Spleen (tissue), 11 donors: ENCODE data around the gene PEA15. TPM values are rescaled to one million over a fixed set of nuclear protein-coding genes. Genes with fewer than 3 reads are reported as not detected.

ENCODE experiments used
- DNase-seq: peaks from one replicate; pipeline ENCODE4 v3.0.0-alpha.2; 2020
- H3K27ac ChIP-seq, 8 donors: fragments of 200-600 bp; sonication (generic) in 7 of 8; 1 replicate in 4 of 8; 2 replicates in 4 of 8; pipeline versions ENCODE4 v1.5.0 to v1.8.0; 2016 to 2021; ENCODE audit warnings: inconsistent platforms in 4 of 8, mild to moderate bottlenecking in 4 of 8, moderate library complexity in 1 of 8
- H3K27me3 ChIP-seq, 7 donors: fragments of 200-600 bp; sonication (generic) in 6 of 7; replicated peaks in 1 of 7; 1 replicate in 4 of 7; 2 replicates in 3 of 7; pipeline versions ENCODE4 v1.5.0 to v1.8.0; 2016 to 2021; ENCODE audit warnings: inconsistent platforms in 3 of 7, mild to moderate bottlenecking in 1 of 7
- H3K36me3 ChIP-seq, 6 donors: fragments of 200-600 bp; sonication (generic) in 5 of 6; 1 replicate in 4 of 6; 2 replicates in 2 of 6; pipeline versions ENCODE4 v1.5.0 to v1.8.0; 2016 to 2021; ENCODE audit warnings: inconsistent platforms in 2 of 6
- H3K4me1 ChIP-seq, 6 donors: fragments of 200-600 bp; sonication (generic) in 5 of 6; 1 replicate in 3 of 6; 2 replicates in 3 of 6; pipeline versions ENCODE4 v1.5.0 to v1.8.0; 2016 to 2021; ENCODE audit warnings: inconsistent platforms in 3 of 6
- H3K4me3 ChIP-seq, 8 donors: fragments of 200-600 bp; sonication (generic) in 7 of 8; 1 replicate in 4 of 8; 2 replicates in 4 of 8; pipeline versions ENCODE4 v1.5.0 to v1.8.0; 2016 to 2021; ENCODE audit warnings: inconsistent platforms in 4 of 8, mild to moderate bottlenecking in 4 of 8, moderate library complexity in 2 of 8
- H3K9me3 ChIP-seq, 8 donors: fragments of 200-600 bp; sonication (generic) in 7 of 8; 1 replicate in 4 of 8; 2 replicates in 4 of 8; pipeline versions ENCODE4 v1.5.0 to v1.8.0; 2016 to 2021; ENCODE audit warnings: inconsistent platforms in 4 of 8
- POLR2A ChIP-seq, 3 donors: fragments of 450-650 bp; IDR thresholded peaks; one replicate each; pipeline ENCODE4 v1.5.1; 2017; ENCODE audit warnings: antibody characterized with exemption in 3 of 3, mild to moderate bottlenecking in 1 of 3
- POLR2AphosphoS5 ChIP-seq, 3 donors: sonication (generic); formaldehyde crosslinking; IDR thresholded peaks; one replicate each; pipeline ENCODE4 v1.5.1; 2017; ENCODE audit warnings: antibody characterized with exemption in 3 of 3
- WGBS, 5 donors: extraction: QIAGEN DNeasy Blood & Tissue Kit in 3 of 5; methylation state at CpG; one replicate each; pipeline versions ENCODE4 v1.1.5 to v1.1.7; 2013 to 2018; 5-methylcytosine and 5-hydroxymethylcytosine counted together
- intact Hi-C: fragments of 100-400 bp; cut with DNase I; formaldehyde crosslinking; loops from one replicate; pipeline ENCODE4 v1.15.0; 2023; ENCODE audit warnings: low total_unique reads
- polyA plus RNA-seq, 3 donors: library from polyadenylated mRNA; stranded (reverse); fragments of 200-250 nt; gene quantifications; one replicate each; pipeline ENCODE4 v1.2.1, GENCODE V29; 2013
- total RNA-seq, 7 donors: library from RNA; depleted of rRNA in 3 of 7; stranded (reverse); fragments of >200 nt in 3 of 7; fragmentation: NEBNext Ultra II Directional in 4 of 7; extraction: Animal tissue kit (Norgen Biotek cat#: 25700) in 4 of 7; gene quantifications; one replicate each; pipeline versions ENCODE4 v1.1.0 to v1.2.1, GENCODE V29; 2016 to 2021
- TF ChIP-seq, protein P1 (sequence below), 11 experiments: fragments of 200-600 bp in 7 of 11; fragments of 450-650 bp in 4 of 11; sonication (generic) in 4 of 11; IDR thresholded peaks in 8 of 11; conservative IDR thresholded peaks in 3 of 11; 1 replicate in 7 of 11; 2 replicates in 4 of 11; pipeline versions ENCODE4 v1.4.0 to v1.8.0; 2016 to 2021; ENCODE audit warnings: antibody characterized with exemption in 11 of 11, inconsistent platforms in 4 of 11, mild to moderate bottlenecking in 1 of 11
- donor health status: healthy with polysubstance abuse.
- donor health status: DM: no; HTN: no; CAD: no; lungs with moderate emphysema.
- donor health status: DM: no; HTN: no; CAD: no.
- donor health status: Bipolar disorder and iron deficiency.
- donor health status: healthy.
- donor health status: DM: no; HTN: no; CAD: no.
- donor health status: DM: yes; HTN: yes; CAD: no.

PEA15 gene
- total and polyA plus RNA-seq, 10 donors: 73.4 to 167 (median 106) TPM

- H3K36me3 ChIP-seq: peaks cover 6 to 100% (median 93%) of the 10 kb centered on the region in 6 donors
- intact Hi-C loops: no loop called here
- DNase-seq: no peak
- H3K9me3 ChIP-seq: no peaks in the 10 kb centered on the region
- 85 to 98% (median 90%) methylated on average over 2 of the region's 2 CpGs for WGBS, 5 donors
- H3K27me3 ChIP-seq: no peaks in the 10 kb centered on the region
- H3K4me1 ChIP-seq: peaks cover 0 to 16% (median 5%) of the 10 kb centered on the region in 6 donors
- TF ChIP-seq POLR2AphosphoS5 (IDR thresholded peaks at IDR 0.05): peak in 1 of 3 donors; percentile 20
- TF ChIP-seq POLR2A (IDR thresholded peaks at IDR 0.05): no peak
- no peak overlapping the region for H3K27ac ChIP-seq
- no peak overlapping the region for H3K4me3 ChIP-seq
These were observed 19.4 kb downstream of the PEA15 start for GRCh38 chr1:160224606-160225005.

DNA sequence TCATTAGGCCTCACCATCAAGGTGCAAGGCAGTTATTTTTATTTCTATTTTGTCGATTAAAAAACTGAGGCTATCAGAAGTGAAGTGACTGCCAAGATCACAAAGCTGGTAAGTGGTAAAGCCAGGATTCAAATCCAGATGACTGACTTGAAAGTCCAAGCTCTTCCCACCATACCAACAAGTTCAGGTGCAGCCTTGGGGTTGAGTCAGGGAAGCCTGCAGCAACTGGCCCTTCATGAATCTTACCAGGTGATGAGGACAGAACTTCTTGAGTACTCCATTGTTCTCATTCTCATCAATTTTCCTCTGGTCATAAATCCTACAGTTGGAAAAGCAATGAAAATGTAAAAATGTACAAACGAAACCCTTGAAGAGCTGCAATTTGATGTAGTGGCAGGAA is 20.2 kb downstream of the PEA15 start:
- peaks cover 6 to 100% (median 95%) of the 10 kb centered on the region in 6 donors for H3K36me3 ChIP-seq
- no peak for DNase-seq
- intact Hi-C loops: no loop called here
- peaks cover 0 to 11% (median 2%) of the 10 kb centered on the region in 6 donors for H3K4me1 ChIP-seq
- no peak overlapping the region for H3K4me3 ChIP-seq
- H3K27ac ChIP-seq: no peak overlapping the region
- 74 to 94% (median 89%) methylated on average over 2 of the region's 2 CpGs for WGBS, 5 donors
- H3K9me3 ChIP-seq: no peaks in the 10 kb centered on the region
- no peak for TF ChIP-seq POLR2A (IDR thresholded peaks at IDR 0.05)
- TF ChIP-seq POLR2AphosphoS5 (IDR thresholded peaks at IDR 0.05): no peak
- TF ChIP-seq, protein P1, sequence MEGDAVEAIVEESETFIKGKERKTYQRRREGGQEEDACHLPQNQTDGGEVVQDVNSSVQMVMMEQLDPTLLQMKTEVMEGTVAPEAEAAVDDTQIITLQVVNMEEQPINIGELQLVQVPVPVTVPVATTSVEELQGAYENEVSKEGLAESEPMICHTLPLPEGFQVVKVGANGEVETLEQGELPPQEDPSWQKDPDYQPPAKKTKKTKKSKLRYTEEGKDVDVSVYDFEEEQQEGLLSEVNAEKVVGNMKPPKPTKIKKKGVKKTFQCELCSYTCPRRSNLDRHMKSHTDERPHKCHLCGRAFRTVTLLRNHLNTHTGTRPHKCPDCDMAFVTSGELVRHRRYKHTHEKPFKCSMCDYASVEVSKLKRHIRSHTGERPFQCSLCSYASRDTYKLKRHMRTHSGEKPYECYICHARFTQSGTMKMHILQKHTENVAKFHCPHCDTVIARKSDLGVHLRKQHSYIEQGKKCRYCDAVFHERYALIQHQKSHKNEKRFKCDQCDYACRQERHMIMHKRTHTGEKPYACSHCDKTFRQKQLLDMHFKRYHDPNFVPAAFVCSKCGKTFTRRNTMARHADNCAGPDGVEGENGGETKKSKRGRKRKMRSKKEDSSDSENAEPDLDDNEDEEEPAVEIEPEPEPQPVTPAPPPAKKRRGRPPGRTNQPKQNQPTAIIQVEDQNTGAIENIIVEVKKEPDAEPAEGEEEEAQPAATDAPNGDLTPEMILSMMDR (IDR thresholded peaks at IDR 0.05 in 8 of 11, conservative IDR thresholded peaks at IDR 0.05 in 3 of 11): no peak
- H3K27me3 ChIP-seq: no peaks in the 10 kb centered on the region

DNA sequence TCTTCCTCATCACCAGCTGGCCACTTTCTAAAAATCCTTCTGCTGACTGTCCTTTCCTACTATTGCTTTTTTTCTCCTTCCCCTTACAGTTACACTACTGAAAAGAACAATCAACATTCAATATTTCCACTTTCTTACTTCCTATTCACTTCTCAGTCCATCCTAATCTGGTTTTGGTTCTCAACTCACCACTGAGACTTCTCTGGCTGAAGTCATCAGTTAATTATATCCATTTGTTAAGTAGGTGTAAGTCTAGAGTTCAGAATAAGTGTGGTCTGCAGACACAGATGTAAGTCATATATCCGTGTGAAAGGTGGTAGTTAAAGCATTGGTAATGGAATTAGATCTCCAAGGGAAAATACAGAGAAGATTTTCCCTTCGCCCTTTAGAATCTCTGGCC is 21.4 kb downstream of the PEA15 start:
- Histone ChIP-seq H3K27me3 (no peaks in the 10 kb centered on the region), H3K4me3 (no peak overlapping the region), H3K27ac (no peak overlapping the region), H3K36me3 (peaks cover 6 to 100% (median 97%) of the 10 kb centered on the region in 6 donors), H3K9me3 (no peaks in the 10 kb centered on the region), H3K4me1 (no peaks in the 10 kb centered on the region)
- intact Hi-C loops: no loop called here
- WGBS, 5 donors: 90 to 97% (median 94%) methylated on average over 2 of the region's 2 CpGs
- TF ChIP-seq POLR2A (IDR thresholded peaks at IDR 0.05) (no peak), POLR2AphosphoS5 (IDR thresholded peaks at IDR 0.05) (no peak)
- TF ChIP-seq, protein P1 (IDR thresholded peaks at IDR 0.05 in 8 of 11, conservative IDR thresholded peaks at IDR 0.05 in 3 of 11): no peak
- DNase-seq: no peak

- 93 to 97% (median 96%) methylated on average over 4 of the region's 4 CpGs for WGBS, 5 donors
These were observed 21.9 kb downstream of the PEA15 start for GRCh38 chr1:160227034-160227433.

More at GRCh38 chr1:160227034-160227433, 21.9 kb downstream of the PEA15 start:
- Histone ChIP-seq H3K27ac (no peak overlapping the region), H3K27me3 (no peaks in the 10 kb centered on the region), H3K36me3 (peaks cover 6 to 100% (median 98%) of the 10 kb centered on the region in 6 donors), H3K4me3 (no peak overlapping the region), H3K9me3 (no peaks in the 10 kb centered on the region), H3K4me1 (no peaks in the 10 kb centered on the region)
- TF ChIP-seq POLR2AphosphoS5 (IDR thresholded peaks at IDR 0.05) (no peak), POLR2A (IDR thresholded peaks at IDR 0.05) (no peak)
- TF ChIP-seq, protein P1 (IDR thresholded peaks at IDR 0.05 in 8 of 11, conservative IDR thresholded peaks at IDR 0.05 in 3 of 11): no peak
- DNase-seq: no peak
- intact Hi-C loops: no loop called here
